Body of pancreas (tissue), 4 donors: Measurements from ENCODE around the gene PIK3CD. TPM values are rescaled to one million over a fixed set of nuclear protein-coding genes. Genes with fewer than 3 reads are reported as not detected.
A peak's percentile ranks its signal among the peaks of the same experiment; 100 is the strongest.

ENCODE experiments used
- ATAC-seq: fragments of 150-250 bp; one replicate; pipeline ENCODE4 v1.9.1; 2016
- DNase-seq, 4 donors: peaks; one replicate each; pipeline ENCODE4 v3.0.0-alpha.2; 2019
- H3K27ac ChIP-seq, 4 donors: fragments of 200-600 bp; sonication (generic); 1 replicate in 3 of 4; 2 replicates in 1 of 4; pipeline versions ENCODE4 v1.5.1 to v1.6.1; 2016 to 2019; ENCODE audit warnings: mild to moderate bottlenecking in 1 of 4, mixed read lengths in 1 of 4, moderate library complexity in 1 of 4
- H3K27me3 ChIP-seq, 2 donors: fragments of 200-600 bp; sonication (generic); one replicate each; pipeline ENCODE4 v1.6.0; 2016; ENCODE audit warnings: mild to moderate bottlenecking in 1 of 2
- H3K36me3 ChIP-seq, 2 donors: fragments of 200-600 bp; sonication (generic); replicated peaks in 1 of 2; 2 replicates each; pipeline ENCODE4 v1.5.1; 2016; ENCODE audit warnings: low read depth in 2 of 2; ENCODE audit not compliant: insufficient read depth in 1 of 2
- H3K4me1 ChIP-seq: fragments of 200-600 bp; sonication (generic); one replicate; pipeline ENCODE4 v1.6.0; 2016
- H3K4me3 ChIP-seq, 2 donors: fragments of 200-600 bp; sonication (generic); 1 replicate in 1 of 2; 2 replicates in 1 of 2; pipeline ENCODE4 v1.5.1; 2016 to 2019
- H3K9me3 ChIP-seq, 3 donors: fragments of 200-600 bp; sonication (generic); 1 replicate in 2 of 3; 2 replicates in 1 of 3; pipeline ENCODE4 v1.5.1; 2016
- CTCF ChIP-seq, 7 experiments: fragments of 450-650 bp in 4 of 7; fragments of 200-600 bp in 3 of 7; sonication (generic) in 3 of 7; IDR thresholded peaks; one replicate each; pipeline ENCODE4 v1.5.1; 2016 to 2019; ENCODE audit warnings: antibody characterized with exemption in 7 of 7
- POLR2A ChIP-seq, 3 donors: fragments of 450-650 bp; IDR thresholded peaks; one replicate each; pipeline ENCODE4 v1.6.1; 2016; ENCODE audit warnings: antibody characterized with exemption in 3 of 3, mild to moderate bottlenecking in 2 of 3
- WGBS, 2 donors: methylation state at CpG; one replicate each; pipeline ENCODE4 v1.1.5; 2017; 5-methylcytosine and 5-hydroxymethylcytosine counted together
- intact Hi-C: fragments of 100-400 bp; cut with DNase I; formaldehyde crosslinking; loops from one replicate; pipeline ENCODE4 v1.15.1; 2023
- total RNA-seq, 2 donors: library from RNA; depleted of rRNA; stranded (reverse); fragments of >200 nt; gene quantifications; one replicate each; pipeline ENCODE4 v1.1.0, GENCODE V29; 2016

Gene PIK3CD
- total RNA-seq, 2 donors from 2014 or later: 3.3 to 6.2 TPM

- peaks cover 0 to 6% of the 10 kb centered on the region in 2 donors for H3K27me3 ChIP-seq
- TF ChIP-seq POLR2A (IDR thresholded peaks at IDR 0.05): no peak
- no peak for TF ChIP-seq CTCF (IDR thresholded peaks at IDR 0.05)
- peak overlapping the region in 2 of 4 donors; percentile 12 to 60 for H3K27ac ChIP-seq
- intact Hi-C loops: no loop called here
- no peaks in the 10 kb centered on the region for H3K9me3 ChIP-seq
- H3K36me3 ChIP-seq: no peaks in the 10 kb centered on the region
- ATAC-seq (no peak), DNase-seq (no peak)
- peaks cover 15% of the 10 kb centered on the region for H3K4me1 ChIP-seq
- peak overlapping the region in 1 of 2 donors; percentile 15 for H3K4me3 ChIP-seq
- WGBS, 2 donors: 5 to 9% methylated on average over 47 to 51 of the region's 55 CpGs
Observed at GRCh38 chr1:9652379-9653209, 1.1 kb downstream of the PIK3CD start.

GRCh38 chr1:9653210-9653490 is 1.6 kb downstream of the PIK3CD start:
- H3K4me3 ChIP-seq: no peak overlapping the region
- no peak overlapping the region for H3K27ac ChIP-seq
- H3K9me3 ChIP-seq: no peaks in the 10 kb centered on the region
- WGBS, 2 donors: 32 to 36% methylated on average over 7 to 11 of the region's 11 CpGs
- H3K36me3 ChIP-seq: no peaks in the 10 kb centered on the region
- no peak for ATAC-seq
- peaks cover 0 to 6% of the 10 kb centered on the region in 2 donors for H3K27me3 ChIP-seq
- TF ChIP-seq POLR2A (IDR thresholded peaks at IDR 0.05): no peak
- no peak for TF ChIP-seq CTCF (IDR thresholded peaks at IDR 0.05)
- intact Hi-C loops: no loop called here
- DNase-seq: no peak
- peaks cover 15% of the 10 kb centered on the region for H3K4me1 ChIP-seq

- H3K4me1 ChIP-seq: peaks cover 15% of the 10 kb centered on the region
- H3K4me3 ChIP-seq: no peak overlapping the region
- no peaks in the 10 kb centered on the region for H3K36me3 ChIP-seq
- peaks cover 0 to 6% of the 10 kb centered on the region in 2 donors for H3K27me3 ChIP-seq
- no peaks in the 10 kb centered on the region for H3K9me3 ChIP-seq
- DNase-seq (no peak), ATAC-seq (no peak)
- TF ChIP-seq CTCF (IDR thresholded peaks at IDR 0.05) (no peak), POLR2A (IDR thresholded peaks at IDR 0.05) (no peak)
- WGBS, 2 donors: 49 to 62% methylated on average over 10 of the region's 10 CpGs
- intact Hi-C loops: no loop called here
- no peak overlapping the region for H3K27ac ChIP-seq
Observed at GRCh38 chr1:9653491-9654050, 2.0 kb downstream of the PIK3CD start.

- Histone ChIP-seq H3K4me1 (peaks cover 15% of the 10 kb centered on the region), H3K27ac (peak overlapping the region in 1 of 4 donors; percentile 17), H3K27me3 (peaks cover 0 to 6% of the 10 kb centered on the region in 2 donors), H3K4me3 (no peak overlapping the region), H3K36me3 (no peaks in the 10 kb centered on the region), H3K9me3 (no peaks in the 10 kb centered on the region)
- ATAC-seq (no peak), DNase-seq (no peak)
- WGBS, 2 donors: 63 to 72% methylated on average over 25 of the region's 25 CpGs
- intact Hi-C loops: no loop called here
- TF ChIP-seq CTCF (IDR thresholded peaks at IDR 0.05) (no peak), POLR2A (IDR thresholded peaks at IDR 0.05) (no peak)
Observed at GRCh38 chr1:9654051-9654833, 2.7 kb downstream of the PIK3CD start.
